Left renal pelvis (tissue), 4 donors: ENCODE results near the gene SLC16A13. TPM values are rescaled to one million over a fixed set of nuclear protein-coding genes. Genes with fewer than 3 reads are reported as not detected.

Experiments used
- polyA plus RNA-seq, 4 donors: library from polyadenylated mRNA; unstranded; fragments of 120-200 nt; gene quantifications; one replicate each; pipeline ENCODE4 v1.2.1, GENCODE V29; 2013; ENCODE audit not compliant: insufficient read length in 4 of 4

The SLC16A13 gene
- polyA plus RNA-seq, 4 donors = 1.5 to 3.8 (median 3.0) TPM

Other genes starting within 250 kb of the SLC16A13 start
- under 1 TPM in 3 of 4 donors, not detected in 1; 0.34 to 0.67 (median 0.53) TPM for gene TEKT1, start 204.3 kb upstream of the SLC16A13 start, polyA plus RNA-seq
- 1 to 10 TPM; 1.2 to 3.2 (median 2.1) TPM for gene ALOX12, start 40.0 kb upstream of the SLC16A13 start, polyA plus RNA-seq
- 100 to 1,000 TPM; 108 to 194 (median 188) TPM for gene RNASEK, start 23.4 kb upstream of the SLC16A13 start, polyA plus RNA-seq
- 10 to 100 TPM; 20.0 to 25.0 (median 23.9) TPM for gene BCL6B, start 13.0 kb upstream of the SLC16A13 start, polyA plus RNA-seq
- under 1 TPM; 0.37 to 0.93 (median 0.45) TPM for gene SLC16A11, start 8.1 kb downstream of the SLC16A13 start, polyA plus RNA-seq
- 1 to 10 TPM in 3 of 4 donors, under 1 TPM in 1; 0.99 to 2.0 (median 1.1) TPM for gene CLEC10A, start 44.2 kb downstream of the SLC16A13 start, polyA plus RNA-seq
- gene ASGR2, start 78.8 kb downstream of the SLC16A13 start, polyA plus RNA-seq = 1 to 10 TPM in 3 of 4 donors, under 1 TPM in 1; 0.92 to 2.0 (median 1.7) TPM
- gene ASGR1, start 143.4 kb downstream of the SLC16A13 start, polyA plus RNA-seq = 1 to 10 TPM; 3.9 to 7.9 (median 5.9) TPM
- 10 to 100 TPM; 25.8 to 50.7 (median 41.7) TPM for gene DLG4, start 183.8 kb downstream of the SLC16A13 start, polyA plus RNA-seq
- gene ACADVL, start 183.9 kb downstream of the SLC16A13 start, polyA plus RNA-seq = 100 to 1,000 TPM; 318 to 561 (median 453) TPM
- gene DVL2, start 198.5 kb downstream of the SLC16A13 start, polyA plus RNA-seq = 10 to 100 TPM; 46.3 to 70.6 (median 51.4) TPM
- 10 to 100 TPM; 39.1 to 62.6 (median 52.5) TPM for gene PHF23, start 203.4 kb downstream of the SLC16A13 start, polyA plus RNA-seq
- gene GABARAP, start 206.4 kb downstream of the SLC16A13 start, polyA plus RNA-seq = 100 to 1,000 TPM; 327 to 487 (median 427) TPM
- 100 to 1,000 TPM; 146 to 158 (median 156) TPM for gene CTDNEP1, start 215.7 kb downstream of the SLC16A13 start, polyA plus RNA-seq
- 10 to 100 TPM; 45.9 to 53.5 (median 48.1) TPM for gene ELP5, start 216.2 kb downstream of the SLC16A13 start, polyA plus RNA-seq
- gene CLDN7, start 226.5 kb downstream of the SLC16A13 start, polyA plus RNA-seq = 10 to 100 TPM in 3 of 4 donors, 1 to 10 TPM in 1; 1.3 to 58.7 (median 50.8) TPM
- 1 to 10 TPM; 1.5 to 2.8 (median 1.9) TPM for gene SLC2A4, start 245.7 kb downstream of the SLC16A13 start, polyA plus RNA-seq